Right lobe of liver (tissue), 4 donors: ENCODE results near the gene TGFBR3.

ENCODE experiments used
- CTCF ChIP-seq, 4 donors: fragments of 200-600 bp in 3 of 4; fragments of 450-650 bp in 1 of 4; IDR thresholded peaks; one replicate each; pipeline versions ENCODE4 v1.5.1 to v1.8.0; 2016 to 2022; ENCODE audit warnings: antibody characterized with exemption in 4 of 4, mild to moderate bottlenecking in 2 of 4
- POLR2A ChIP-seq: fragments of 450-650 bp; IDR thresholded peaks from one replicate; pipeline ENCODE4 v1.6.1; 2017; ENCODE audit warnings: antibody characterized with exemption, mild to moderate bottlenecking
- donor health status: DM: no; HTN: no; CAD: no.
- donor health status: DM: no; HTN: no; CAD: no.
- donor health status: DM: no; HTN: yes; CAD: no.

- TF ChIP-seq CTCF (IDR thresholded peaks at IDR 0.05) (no peak), POLR2A (no peak)
Measured at GRCh38 chr1:91897016-91897415, 11.1 kb upstream of the TGFBR3 start.
